Vagina (tissue), 2 donors: ENCODE data around the gene NTM.

Experiments
- POLR2A ChIP-seq, 2 donors: fragments of 450-650 bp; IDR thresholded peaks; one replicate each; pipeline ENCODE4 v1.6.1; 2017; ENCODE audit warnings: antibody characterized with exemption in 2 of 2, mild to moderate bottlenecking in 2 of 2, moderate library complexity in 2 of 2
- TF ChIP-seq, protein P1 (sequence below), 3 experiments: fragments of 450-650 bp in 2 of 3; fragments of 200-600 bp in 1 of 3; sonication (generic) in 1 of 3; IDR thresholded peaks; one replicate each; pipeline ENCODE4 v1.5.1; 2017 to 2019; ENCODE audit warnings: antibody characterized with exemption in 3 of 3, mild to moderate bottlenecking in 2 of 3, moderate library complexity in 2 of 3

DNA sequence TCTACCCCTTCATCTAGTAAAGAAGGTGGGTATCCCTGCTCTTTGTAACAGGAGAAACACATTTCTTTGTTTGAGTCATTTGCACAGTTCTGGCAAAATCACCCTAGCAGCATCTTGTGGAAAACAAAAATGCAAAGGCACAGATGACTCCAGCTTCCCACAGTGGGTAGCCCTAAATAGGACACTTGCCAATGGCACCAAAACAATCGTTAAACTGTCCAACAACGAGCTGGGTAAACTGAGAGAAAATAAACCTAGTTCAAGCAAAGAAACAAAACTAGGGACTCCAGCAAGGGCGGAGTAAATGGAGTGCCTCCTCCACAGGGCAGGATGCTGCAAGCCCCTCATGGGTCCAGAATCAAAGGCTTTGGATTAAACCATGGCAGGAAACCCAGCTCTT is 239.5 kb downstream of the NTM start:
- TF ChIP-seq POLR2A (IDR thresholded peaks at IDR 0.05) = no peak
- TF ChIP-seq, protein P1, sequence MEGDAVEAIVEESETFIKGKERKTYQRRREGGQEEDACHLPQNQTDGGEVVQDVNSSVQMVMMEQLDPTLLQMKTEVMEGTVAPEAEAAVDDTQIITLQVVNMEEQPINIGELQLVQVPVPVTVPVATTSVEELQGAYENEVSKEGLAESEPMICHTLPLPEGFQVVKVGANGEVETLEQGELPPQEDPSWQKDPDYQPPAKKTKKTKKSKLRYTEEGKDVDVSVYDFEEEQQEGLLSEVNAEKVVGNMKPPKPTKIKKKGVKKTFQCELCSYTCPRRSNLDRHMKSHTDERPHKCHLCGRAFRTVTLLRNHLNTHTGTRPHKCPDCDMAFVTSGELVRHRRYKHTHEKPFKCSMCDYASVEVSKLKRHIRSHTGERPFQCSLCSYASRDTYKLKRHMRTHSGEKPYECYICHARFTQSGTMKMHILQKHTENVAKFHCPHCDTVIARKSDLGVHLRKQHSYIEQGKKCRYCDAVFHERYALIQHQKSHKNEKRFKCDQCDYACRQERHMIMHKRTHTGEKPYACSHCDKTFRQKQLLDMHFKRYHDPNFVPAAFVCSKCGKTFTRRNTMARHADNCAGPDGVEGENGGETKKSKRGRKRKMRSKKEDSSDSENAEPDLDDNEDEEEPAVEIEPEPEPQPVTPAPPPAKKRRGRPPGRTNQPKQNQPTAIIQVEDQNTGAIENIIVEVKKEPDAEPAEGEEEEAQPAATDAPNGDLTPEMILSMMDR (IDR thresholded peaks at IDR 0.05) = no peak
